Cardiac fibroblast (primary cell): ENCODE data around the gene RANBP3.

Source experiments
- DNase-seq, 2 donors: peaks; one replicate each; pipeline versions ENCODE4 v3.0.0 to v3.0.0-alpha.2; 2010; ENCODE audit warnings: low read depth in 2 of 2
- H3K4me3 ChIP-seq, 2 donors: replicated peaks in 1 of 2; 1 replicate in 1 of 2; 2 replicates in 1 of 2; pipeline ENCODE4 v1.5.1; 2011; ENCODE audit warnings: low read depth in 2 of 2, low read length in 2 of 2, mild to moderate bottlenecking in 2 of 2, moderate library complexity in 1 of 2
- CTCF ChIP-seq: IDR thresholded peaks from one replicate; pipeline ENCODE4 v1.5.1; 2011; ENCODE audit warnings: low read depth, mild to moderate bottlenecking, low read length, inconsistent platforms

The RANBP3 gene

GRCh38 chr19:5929625-5930024 is 48.3 kb downstream of the RANBP3 start:
- H3K4me3 ChIP-seq = no peak overlapping the region
- DNase-seq = no peak
- TF ChIP-seq CTCF = no peak

GRCh38 chr19:5929179-5929578 is 48.8 kb downstream of the RANBP3 start:
- no peak for DNase-seq
- no peak for TF ChIP-seq CTCF
- H3K4me3 ChIP-seq = no peak overlapping the region

GRCh38 chr19:5927441-5927821 is 50.5 kb downstream of the RANBP3 start:
- H3K4me3 ChIP-seq = no peak overlapping the region
- no peak for TF ChIP-seq CTCF
- no peak for DNase-seq

DNA sequence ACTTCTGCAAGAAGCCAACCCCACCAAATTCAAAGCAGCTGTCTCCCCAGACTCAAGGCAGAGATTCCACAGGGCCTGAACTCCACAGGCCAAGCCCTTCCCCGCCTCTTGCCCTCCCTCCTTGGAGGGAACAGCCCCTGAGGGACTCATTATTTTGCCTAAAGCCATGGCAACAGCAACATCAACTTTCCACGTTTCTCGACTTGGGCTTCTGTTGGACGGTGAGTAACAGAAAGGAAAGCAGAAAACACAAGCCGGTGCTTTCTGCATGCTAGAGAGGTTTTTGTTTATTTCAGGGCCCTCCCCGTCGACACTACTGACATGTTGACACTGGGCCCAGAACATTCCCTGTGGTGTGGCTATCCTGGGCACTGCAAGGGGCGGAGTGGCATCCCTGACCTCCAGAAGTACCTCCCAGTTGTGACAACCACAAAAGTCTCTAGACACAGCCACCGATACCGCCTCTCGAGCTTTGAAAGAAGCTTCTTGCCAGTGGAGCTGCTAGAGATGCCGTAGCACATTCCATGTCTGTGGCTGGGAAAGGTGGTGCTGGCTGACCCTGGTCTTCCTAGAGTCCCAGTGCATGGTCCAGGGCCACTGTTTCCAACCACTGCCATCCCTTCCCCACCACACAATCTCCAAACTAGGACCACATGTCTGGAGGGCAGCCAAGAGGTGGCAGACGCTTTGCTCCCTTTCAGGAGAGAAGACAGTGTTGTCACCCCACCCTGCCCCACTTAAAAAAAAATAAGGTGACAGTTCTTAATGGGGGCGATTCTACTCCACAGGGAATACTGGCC is 51.1 kb downstream of the RANBP3 start:
- peak; percentile 53 to 64 for DNase-seq
- no peak overlapping the region for H3K4me3 ChIP-seq
- TF ChIP-seq CTCF = no peak

- TF ChIP-seq CTCF = no peak
- no peak overlapping the region for H3K4me3 ChIP-seq
- no peak for DNase-seq
Measured at GRCh38 chr19:5925830-5926427, 52.0 kb downstream of the RANBP3 start.

DNA sequence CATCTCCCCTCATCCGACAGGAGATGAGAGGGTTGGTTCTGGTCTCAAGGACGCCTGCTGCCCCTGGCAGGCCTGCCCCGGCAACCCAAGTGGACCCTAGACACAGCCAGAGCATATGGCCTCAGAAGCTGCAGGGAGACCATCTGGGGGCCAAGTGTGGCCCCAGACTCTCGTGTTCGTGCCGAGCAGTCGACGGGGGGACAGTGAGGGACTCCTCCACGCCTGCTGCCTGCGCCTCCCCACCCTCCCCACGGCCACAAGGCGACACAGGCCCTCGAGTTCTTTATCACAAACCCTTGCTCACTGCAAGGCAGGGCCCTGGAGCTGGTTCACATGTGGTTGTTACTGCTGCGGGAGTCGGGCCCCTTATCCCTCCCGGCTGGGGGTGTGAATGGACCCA is 54.6 kb downstream of the RANBP3 start:
- no peak for TF ChIP-seq CTCF
- H3K4me3 ChIP-seq = no peak overlapping the region
- DNase-seq = no peak
